GM19452 (cell line): ENCODE data around the gene SLC24A3.

ENCODE experiments used
- ATAC-seq: cut with Tn5 transposase; IDR thresholded peaks from one replicate; pipeline ENCODE4 v1.9.1; 2021; ENCODE audit not compliant: unreplicated experiment

SLC24A3 gene

DNA sequence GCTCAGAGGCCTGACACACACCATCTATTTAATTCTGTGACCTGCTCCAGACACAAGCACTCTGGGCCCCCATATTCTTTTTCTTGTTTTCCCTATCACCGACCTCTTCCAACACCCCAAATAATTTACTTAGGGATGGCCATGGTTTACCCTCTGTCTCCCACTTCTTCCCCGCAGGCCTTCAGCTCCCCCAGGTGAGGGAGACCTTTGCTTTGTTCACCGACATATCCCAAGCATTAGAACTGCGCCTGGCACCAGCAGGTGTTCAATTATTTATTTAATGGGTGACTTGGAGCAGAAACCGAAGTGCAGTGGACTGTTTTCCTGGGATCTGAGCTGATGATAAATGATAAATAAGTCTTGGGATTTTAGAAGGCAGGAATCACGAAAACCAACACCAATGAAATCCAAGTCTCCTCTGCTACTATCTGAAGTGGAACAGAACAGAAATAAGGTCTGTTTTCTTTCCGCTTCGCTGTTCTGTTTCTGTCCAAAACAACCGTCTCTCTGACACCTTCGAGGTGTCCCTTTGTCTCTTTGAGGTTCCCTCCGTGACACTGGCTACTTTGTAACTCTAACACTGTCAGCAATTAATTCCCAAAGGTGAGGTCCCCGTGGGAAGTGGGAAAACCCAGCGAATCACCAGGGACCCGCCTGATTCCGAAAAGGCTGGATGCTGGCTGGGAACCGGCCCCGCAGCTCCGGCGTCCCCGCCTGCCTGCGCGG is 544.5 kb downstream of the SLC24A3 start:
- no peak for ATAC-seq

DNA sequence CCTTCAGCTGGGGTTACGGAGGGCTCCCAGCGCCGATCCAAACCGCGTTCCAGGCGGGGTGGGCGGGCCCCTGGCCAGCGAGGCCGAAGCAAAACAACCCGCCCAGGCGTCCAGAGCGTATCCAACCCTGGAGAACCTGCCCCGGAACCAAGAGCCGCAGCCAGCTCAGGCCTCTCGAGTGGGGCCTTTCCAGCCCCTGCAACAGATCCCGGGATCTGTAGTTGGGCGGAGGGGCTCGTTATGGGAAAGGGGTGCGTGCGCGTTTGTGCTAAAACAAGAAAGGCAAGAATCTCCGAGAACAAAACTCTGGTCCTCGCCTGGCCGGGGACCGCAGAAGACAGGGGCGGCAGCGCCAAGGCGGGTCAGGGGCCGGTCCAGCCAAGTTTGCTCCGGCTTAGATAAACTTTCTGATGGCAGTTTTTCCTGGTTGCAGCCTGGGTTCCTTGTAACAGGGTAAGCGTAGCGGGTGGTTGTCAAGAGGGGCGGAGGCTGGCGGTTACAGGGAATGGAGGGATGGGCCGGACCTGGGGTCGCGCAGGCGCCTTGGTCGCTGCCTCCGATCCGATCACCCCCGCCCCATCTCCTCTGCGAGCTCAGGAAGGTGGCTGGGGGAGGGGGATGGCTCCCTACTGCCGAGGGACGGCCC is 545.2 kb downstream of the SLC24A3 start:
- ATAC-seq = no peak

DNA sequence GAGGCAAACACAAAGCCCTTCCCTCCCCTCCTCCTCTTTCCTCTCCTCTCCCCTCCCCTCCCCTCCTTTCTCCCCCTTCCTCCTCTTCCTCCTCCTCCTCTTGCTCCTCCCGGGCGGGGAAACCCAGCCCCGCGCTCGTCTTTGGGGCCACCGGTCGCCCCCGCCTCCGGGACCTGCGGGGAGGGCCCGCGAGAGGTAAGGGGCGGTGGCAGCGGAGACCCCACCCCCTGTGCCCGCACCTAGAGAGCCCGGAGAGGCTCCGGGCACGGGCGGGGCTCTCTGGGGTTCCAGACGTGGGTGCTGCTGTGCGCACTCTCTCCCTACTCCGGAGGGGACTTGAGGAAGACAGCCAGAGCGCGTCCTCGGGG is 545.7 kb downstream of the SLC24A3 start, which contains the start of gene RIN2:
TSS of gene RIN2 (plus strand) at position 126 of the 368 bp plus-strand sequence. CDS start 131,344 bp downstream, outside the sequence.
- ATAC-seq = no peak

DNA sequence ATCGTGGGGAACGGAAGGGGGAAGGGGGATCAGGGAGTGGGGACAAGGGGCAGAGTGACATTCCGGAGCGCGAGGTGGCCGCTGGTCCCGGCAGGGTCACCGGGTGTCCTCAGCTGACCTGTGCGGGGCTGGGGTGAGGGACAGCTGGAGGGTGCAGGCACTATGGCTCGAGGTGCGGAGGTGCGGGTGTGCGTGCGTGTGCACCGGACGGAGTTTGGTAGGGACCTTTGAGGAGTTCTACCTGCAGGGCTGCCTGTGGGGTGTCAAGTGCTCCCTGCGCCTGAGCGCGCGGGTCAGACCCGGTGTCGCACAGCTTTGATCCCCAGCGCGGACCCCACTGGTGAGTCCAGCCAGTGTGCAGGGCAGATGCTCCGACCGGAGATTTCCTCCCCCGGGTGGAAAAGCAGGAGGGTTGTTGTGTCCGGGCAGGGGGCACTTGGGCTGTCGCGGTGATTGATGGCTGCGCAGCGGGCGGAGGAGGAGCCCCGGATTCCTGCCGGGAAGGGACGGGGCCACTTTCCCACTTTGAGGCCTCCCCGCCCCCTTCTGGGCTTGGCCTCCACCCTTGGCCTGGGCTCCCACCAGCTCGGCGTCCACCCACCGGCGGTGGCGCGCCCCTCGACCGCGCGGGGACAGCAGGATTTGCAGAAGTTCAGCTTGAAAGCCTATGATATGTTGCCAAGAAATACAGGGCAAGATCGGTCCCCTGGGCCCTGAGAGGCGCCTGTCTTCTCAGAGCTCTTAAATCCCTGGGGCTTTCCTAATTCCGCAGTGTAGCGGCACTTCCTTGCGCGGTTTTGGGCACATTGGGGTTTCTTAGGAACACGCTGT is 546.3 kb downstream of the SLC24A3 start:
- ATAC-seq = no peak

DNA sequence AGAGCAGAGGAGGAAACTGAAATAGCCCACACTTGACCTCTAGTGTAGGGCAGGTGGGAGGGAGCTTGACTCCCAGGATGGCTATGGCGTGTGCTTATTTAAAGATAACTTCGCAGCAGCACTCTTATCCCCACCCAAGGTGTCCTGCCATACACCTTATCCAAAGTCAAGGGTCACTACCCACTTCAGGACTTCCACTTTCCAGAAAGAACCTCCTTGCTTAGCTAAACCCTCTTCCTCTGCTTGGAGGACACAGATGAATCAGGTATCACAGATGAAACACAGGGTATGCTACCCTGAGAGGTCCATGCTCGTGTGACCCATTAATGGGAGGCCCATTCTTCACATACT is 547.9 kb downstream of the SLC24A3 start:
- no peak for ATAC-seq

DNA sequence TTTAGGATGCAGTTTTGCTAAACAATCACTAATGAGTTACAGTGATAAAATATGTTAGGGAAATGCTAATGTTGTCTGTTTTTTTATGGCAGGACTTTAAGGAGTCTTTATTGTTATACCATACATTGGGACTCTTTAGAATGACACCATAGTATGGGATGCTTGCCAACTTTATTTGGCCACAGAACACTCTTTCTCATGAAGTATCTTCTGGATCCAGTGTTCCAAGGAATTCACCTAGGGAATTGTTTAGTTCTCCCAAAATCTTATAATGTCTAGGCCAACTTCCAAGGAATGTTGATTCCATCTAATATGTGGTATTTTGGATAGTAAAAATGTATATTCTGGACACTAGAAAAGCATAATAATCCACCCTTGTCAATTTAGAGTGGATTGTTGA is 548.9 kb downstream of the SLC24A3 start:
- ATAC-seq = no peak

DNA sequence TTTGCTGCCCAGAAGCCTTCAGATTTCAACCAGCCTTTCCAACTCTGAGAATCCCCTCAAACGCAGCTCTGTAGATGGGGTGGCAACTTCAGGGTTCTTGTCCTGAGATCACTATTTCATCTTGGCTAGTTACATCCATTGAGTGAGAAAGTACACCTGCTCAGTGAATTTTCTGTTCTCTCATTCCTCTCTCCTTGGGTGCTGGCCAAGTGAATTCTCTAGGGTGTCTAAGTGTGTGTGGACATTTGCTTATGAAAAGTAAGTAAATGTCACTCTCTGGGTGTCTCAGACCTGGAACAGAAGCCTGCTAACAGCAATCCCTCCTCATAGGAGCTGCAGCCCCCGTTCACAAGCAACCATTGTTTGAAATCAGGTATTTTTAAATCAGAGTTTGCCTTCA is 549.4 kb downstream of the SLC24A3 start:
- no peak for ATAC-seq

DNA sequence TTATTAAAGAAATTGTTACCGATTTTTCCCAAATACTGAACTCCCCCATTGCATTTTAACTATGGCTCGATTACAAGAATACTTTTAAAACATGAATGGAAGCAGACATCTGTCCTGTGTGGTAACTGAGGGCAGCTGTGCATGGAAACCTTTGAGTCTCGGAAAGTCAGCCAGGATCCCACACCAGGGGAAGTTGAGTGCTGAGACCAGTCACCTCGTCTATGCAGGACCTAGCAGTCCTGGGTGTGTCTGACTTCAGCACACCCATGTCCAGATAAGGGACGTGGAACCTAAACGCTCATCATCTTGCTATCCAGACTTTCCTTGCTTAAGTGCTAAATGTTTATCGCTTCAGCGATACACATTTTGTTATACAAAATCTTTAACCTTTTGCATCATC is 551.8 kb downstream of the SLC24A3 start:
- no peak for ATAC-seq

DNA sequence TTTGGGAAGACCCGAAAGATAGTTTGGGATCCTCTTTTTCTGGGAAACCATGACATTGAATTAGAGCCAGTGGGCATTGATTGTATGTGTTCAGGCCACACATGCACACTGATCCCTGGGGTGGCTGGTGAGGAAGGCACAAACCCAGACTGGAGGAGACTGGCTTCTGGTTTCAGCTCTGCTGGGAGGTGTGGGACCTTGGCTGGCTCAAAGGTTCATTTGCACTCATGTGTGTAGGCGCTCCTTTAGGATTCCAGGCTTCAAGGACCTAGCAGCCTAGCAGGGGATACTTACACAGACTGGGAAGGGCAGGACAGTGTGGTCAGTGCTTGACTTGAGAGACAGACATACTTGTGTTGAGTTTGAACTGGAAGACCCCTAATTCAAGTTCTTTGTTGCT is 552.8 kb downstream of the SLC24A3 start:
- ATAC-seq = no peak

DNA sequence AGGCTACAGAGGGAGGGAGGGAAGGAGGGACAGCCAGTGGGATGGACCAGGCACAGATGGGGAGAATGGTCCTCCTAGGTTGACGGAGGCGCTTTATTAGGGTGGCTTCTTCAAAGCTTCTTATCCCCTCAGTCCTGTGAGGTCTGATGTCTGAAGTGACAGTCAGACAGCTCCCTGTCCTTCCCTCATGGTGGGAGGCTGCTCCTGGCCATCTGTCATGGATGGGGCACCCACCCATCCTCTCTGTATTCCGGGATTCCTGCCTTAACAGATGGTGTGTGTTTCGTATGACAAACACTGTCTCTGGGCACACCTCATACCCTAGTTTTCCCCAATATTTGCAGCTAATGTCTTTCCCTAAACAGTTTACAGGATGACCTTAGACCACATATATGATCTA is 553.5 kb downstream of the SLC24A3 start:
- no peak for ATAC-seq

DNA sequence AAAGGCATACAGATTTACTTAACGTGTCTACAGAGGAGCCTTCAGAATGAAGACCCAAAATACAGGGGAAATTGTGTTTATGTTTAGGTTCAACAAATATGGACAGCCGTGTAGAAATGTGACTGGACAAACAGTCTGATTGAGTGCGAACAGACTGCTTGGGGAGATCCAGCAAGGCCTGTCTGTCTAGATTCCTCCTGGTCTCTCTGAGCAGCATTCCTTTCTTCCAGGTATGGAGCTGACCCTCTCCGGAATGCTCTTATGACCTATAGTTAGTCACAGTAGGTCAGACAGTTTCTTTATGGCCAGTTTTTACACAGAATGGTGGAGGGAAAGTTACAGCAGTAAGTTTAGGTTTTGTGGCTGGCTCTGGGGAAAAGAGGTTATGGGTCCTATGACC is 554.6 kb downstream of the SLC24A3 start:
- ATAC-seq = no peak

DNA sequence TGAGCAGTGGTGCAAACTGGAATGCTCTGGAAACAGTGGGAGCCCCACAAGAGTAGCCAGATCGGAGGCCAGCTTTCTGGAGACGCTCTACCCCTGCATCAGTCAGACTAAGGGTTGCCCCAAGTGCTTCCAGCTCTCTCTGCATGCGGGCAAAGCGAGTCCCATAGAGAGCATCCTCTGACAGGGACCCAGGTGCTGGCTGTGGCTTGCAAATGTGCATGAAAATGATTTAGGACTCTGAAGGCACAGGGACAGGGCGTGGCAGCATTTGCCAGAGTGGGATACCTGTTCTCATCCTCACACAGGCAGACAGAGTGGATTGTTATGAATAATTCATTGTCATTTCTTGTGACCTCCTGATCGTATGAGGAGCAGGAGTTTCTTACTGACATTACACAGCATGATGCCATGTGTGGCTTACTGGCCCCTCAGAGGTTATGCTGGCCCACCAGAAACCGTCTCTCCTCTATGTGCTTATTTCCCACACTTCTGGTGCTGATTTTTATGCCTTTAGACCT is 555.9 kb downstream of the SLC24A3 start:
- ATAC-seq = no peak

DNA sequence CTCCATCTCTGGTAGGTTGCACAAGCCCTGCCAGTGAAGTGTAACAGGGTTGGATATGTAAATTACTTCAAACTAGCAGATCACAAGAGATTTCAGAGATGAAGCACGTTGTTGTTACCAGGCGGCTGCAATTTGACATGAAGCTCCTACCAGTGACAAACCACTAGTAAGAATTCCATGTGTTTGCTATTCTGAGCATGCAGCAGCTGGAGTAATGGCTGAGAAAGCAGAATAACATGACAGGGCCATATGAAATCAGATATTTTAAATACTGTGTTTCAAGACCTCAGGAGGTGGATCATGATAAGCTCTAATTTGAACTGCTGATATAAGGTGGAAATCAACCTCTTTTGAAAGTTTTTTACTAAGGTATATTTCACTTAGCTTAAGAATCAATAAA is 557.1 kb downstream of the SLC24A3 start:
- no peak for ATAC-seq

DNA sequence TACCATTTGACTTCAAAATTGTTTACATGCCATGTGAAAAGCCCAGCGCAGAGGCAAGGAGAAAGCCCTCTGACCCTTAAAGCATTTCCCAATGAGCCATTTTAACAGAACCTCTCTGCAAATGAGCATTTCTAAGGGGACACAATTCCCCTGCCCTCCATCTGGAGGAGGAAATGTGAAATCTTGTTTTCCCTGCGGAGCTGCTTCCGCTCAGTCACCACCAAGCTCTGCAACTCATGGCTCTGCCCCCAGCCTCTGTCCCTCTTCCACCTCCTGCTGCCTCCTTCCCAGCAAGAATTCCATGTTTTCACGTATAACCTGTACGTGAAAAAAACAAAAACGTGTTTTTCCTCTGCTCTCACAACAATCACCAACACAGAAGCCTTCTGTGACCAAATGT is 557.9 kb downstream of the SLC24A3 start:
- no peak for ATAC-seq

DNA sequence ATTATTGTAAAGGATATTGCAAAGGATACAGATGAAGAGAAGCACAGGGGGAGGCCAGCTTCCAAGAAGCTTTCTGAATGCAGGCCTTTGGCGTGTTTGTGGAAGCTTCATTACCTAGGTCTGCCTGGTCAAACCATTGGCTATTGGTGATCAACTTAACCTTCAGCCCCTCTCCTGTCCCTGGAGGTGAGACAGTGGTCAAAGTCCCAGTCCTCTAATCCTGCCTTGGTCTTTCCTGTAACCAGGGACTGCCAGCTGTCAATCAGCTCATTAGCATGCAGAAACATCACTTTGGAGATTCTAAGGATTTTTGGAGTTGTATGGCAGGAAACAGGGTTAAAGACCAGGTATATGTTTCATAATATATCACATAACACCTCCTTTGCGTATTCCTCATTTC is 558.6 kb downstream of the SLC24A3 start:
- ATAC-seq = no peak
